Activated CD4-positive, CD25-positive, alpha-beta regulatory T cell treated with anti-CD3 and anti-CD28 coated beads, Interleukin-2, amount 50 U/mL, for 72 hours (primary cell): ENCODE results near the gene FOXC1.
A peak's percentile ranks its signal among the peaks of the same experiment; 100 is the strongest.

Experiments used
- DNase-seq: peaks from one replicate; pipeline ENCODE4 v3.0.0; 2021

FOXC1 gene

GRCh38 chr6:1600063-1600763, 9.5 kb upstream of the FOXC1 start:
- DNase-seq, result no peak

GRCh38 chr6:1600764-1601157, 9.0 kb upstream of the FOXC1 start:
- no peak for DNase-seq

- no peak for DNase-seq
Observed at GRCh38 chr6:1601158-1602048, 8.3 kb upstream of the FOXC1 start.

GRCh38 chr6:1602049-1602713, 7.5 kb upstream of the FOXC1 start:
- DNase-seq, result no peak

- no peak for DNase-seq
Observed at GRCh38 chr6:1603708-1604107, 6.0 kb upstream of the FOXC1 start.

- peak; percentile 80 for DNase-seq
Observed at GRCh38 chr6:1604158-1605003, 5.3 kb upstream of the FOXC1 start.

- DNase-seq, result no peak
Observed at GRCh38 chr6:1605004-1605892, 4.5 kb upstream of the FOXC1 start.

- no peak for DNase-seq
Observed at GRCh38 chr6:1605893-1606779, 3.6 kb upstream of the FOXC1 start.

GRCh38 chr6:1606780-1607515, 2.8 kb upstream of the FOXC1 start:
- no peak for DNase-seq

- DNase-seq, result no peak
Observed at GRCh38 chr6:1607516-1608221, 2.0 kb upstream of the FOXC1 start.

GRCh38 chr6:1608222-1609040, 1.3 kb upstream of the FOXC1 start:
- no peak for DNase-seq

GRCh38 chr6:1609041-1609647, 571 bp upstream of the FOXC1 start:
- no peak for DNase-seq

GRCh38 chr6:1610497-1611321, 994 bp downstream of the FOXC1 start:
- no peak for DNase-seq

- no peak for DNase-seq
Observed at GRCh38 chr6:1611322-1611571, 1.5 kb downstream of the FOXC1 start.

- DNase-seq, result no peak
Observed at GRCh38 chr6:1611572-1612298, 2.0 kb downstream of the FOXC1 start.

GRCh38 chr6:1612299-1612973, 2.7 kb downstream of the FOXC1 start:
- DNase-seq, result no peak
